GM18867 (cell line): ENCODE measurements around the gene RUFY1.

Source experiments
- ATAC-seq: cut with Tn5 transposase; IDR thresholded peaks from one replicate; pipeline ENCODE4 v1.9.1; 2021; ENCODE audit warnings: mild to moderate bottlenecking, moderate library complexity; ENCODE audit not compliant: unreplicated experiment

Gene RUFY1

DNA sequence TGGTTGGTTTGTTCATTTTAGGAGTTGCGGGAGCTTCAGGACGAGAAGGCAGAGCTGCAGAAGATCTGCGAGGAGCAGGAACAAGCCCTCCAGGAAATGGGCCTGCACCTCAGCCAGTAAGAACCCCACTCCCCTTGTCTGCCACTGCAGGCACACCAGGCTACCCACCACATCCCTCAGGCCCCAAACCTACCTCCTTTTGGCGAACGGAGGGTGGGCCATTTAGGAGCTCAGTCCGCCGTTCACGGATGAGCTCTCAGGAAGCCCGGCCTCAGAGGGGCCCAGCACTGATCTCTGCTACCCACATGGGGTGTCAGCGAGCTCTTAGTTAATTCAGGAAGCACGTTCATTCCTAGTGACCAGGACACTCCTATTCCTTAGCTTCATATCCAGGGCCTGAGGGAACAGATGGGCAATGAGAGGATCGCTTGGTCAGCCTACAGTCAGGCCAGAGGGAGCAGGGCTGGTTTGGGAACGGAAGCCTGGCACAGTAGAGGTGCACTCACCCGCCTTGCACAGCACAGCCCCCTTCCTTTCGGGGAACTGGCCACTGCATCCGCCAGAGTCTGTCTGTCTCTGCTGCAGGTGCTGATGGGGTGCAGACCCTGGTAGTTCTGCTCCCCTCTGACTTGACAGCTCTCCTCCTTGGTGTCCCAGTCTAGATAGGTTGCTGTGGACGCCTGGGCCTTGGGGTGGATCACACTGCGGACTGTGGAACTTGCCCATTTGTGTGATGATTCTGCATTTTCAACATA, 51.7 kb downstream of the RUFY1 start:
- no peak for ATAC-seq

DNA sequence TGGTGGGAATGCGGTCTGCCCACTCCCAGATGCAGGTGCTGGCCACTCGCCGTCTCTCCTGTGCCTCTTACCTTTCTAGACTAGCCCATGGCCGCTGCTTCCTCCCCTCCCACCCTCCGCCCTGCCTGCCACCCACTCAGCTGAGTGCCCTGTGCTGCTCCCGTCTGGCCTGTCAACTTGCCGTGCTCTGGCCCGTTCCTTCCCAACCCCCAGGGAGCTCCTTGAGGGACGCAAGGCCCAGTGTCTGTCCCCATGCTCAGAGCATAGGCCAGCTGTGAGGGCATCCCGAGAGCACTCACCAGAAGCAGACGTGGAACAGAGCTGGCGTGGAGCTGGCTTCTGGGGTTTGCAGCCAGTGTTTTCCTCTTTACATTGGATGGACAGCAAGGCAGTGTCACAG, 53.0 kb downstream of the RUFY1 start:
- no peak for ATAC-seq

DNA sequence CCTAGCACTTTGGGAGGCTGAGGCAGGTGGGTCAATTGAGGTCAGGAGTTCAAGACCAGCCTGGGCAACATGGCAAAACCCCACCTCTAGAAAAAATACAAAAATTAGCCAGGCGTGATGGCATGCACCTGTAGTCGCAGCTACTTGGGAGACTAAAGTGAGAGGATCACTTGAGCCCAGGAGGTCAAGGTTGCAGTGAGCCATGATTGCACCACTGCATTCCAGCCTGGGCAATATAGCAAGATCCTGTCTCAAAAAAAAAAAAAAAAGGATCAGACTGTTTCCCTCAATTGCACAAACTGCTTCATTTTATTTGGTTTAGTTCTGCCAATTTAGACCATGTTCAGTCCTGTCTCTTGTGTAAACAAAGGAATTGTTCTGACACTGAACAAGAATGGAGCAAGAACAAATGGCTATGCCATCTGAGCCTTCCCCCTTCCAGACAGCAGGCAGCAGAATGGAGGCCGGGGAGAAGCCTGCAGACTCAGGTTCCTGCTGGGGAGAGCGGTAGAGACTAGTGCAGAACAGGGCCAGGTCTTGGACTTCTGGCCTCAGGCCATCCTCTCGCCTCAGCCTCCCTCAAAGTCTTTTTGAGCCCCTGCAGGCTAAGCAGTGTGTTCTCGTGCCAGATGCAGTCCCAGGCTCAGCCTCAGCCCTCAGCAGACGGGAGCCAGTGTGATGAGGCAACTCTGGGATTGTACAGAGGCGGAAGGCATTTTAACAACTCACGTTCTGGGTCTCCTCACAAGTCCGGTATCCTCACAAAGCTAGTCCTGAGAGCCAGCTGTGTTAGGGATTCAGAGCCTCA, 54.9 kb downstream of the RUFY1 start:
- ATAC-seq, result no peak

DNA sequence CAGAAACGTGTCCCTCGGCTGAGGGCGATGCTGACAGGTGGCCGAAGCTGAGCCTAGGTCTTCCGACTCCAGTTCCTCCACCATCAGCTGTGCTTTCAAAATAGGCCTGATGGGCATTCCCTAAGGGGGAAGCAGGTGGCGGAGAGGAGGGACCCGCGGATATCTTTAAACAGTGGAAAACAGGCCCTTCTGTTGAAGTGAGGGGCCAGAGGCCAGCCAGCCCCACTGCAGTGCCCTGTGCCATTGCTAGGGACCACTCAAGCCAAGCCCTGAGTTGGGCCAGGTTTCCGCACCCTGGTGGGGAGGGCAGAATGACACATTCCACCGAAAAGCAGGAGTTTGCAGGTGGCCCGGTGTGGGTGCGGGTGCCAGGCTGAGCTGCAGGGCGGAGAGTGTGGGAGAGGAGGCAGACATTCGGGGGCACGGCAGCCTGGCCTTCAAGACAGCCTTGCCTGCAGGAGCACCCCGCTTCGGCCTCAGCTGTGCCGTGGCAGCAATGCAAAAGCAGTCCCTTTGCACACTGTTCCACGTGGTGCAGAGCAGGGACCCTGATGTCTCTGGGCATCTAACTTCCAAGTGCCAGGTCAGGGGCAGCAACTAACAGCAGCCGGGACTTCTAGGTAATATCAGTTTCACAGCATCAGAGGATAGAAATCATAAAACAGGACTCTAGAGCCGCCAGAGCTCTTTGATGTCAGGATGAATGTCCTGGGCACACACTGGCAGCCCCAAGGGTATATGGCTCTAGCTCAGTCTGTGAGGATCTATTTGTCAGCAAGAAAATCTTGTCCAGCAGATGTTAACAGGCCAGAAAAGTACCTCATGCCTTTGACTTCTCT, 55.9 kb downstream of the RUFY1 start:
- ATAC-seq, result no peak

DNA sequence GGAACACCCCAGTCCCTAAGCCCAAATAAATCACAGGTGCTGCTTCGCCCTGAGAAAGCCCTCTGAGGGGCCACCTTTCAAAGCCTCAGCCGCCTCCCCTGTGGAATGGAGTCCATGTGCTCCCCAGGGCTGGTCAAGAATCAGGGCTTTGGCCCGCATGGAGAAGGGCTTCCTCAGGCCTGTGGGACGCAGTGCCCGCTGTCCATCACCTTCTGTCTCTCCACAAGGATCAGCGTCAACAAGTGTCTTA, 56.5 kb downstream of the RUFY1 start:
- ATAC-seq, result no peak

DNA sequence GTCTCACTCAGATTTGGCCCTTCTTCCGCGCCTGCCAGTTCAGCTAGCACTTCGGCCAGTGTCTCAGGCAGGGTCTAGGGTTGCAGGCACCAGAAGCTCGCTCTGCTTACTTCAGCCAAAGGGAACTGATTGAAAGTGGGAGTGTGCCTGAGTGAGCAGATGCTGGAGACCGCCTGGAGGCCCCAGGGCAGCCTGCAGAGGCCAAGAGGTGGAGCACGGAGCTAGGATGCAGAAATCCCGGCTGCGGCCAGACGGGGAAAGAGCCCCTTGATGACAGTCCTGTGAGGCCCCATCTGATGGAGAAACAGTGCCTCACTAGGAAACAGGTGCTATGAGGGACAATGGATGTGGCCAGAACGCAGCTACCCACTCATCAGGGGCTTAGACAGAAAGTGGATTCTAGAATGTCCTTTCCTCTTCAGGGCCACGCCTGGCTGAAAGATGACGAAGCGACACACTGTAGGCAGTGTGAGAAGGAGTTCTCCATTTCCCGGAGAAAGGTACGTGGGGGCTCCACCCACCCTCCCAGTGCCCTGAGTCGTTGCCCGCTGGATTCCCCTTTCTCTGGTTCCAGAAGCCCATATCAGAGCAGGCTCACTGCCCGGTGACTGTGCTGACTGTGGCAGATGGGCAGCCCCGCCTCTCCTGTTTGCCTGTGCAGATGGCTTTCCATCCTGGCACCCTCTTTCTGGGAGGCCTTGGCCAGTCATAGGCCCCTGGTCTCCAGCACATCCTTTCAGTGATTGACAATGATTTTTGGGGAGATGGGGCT, 57.0 kb downstream of the RUFY1 start:
- no peak for ATAC-seq

DNA sequence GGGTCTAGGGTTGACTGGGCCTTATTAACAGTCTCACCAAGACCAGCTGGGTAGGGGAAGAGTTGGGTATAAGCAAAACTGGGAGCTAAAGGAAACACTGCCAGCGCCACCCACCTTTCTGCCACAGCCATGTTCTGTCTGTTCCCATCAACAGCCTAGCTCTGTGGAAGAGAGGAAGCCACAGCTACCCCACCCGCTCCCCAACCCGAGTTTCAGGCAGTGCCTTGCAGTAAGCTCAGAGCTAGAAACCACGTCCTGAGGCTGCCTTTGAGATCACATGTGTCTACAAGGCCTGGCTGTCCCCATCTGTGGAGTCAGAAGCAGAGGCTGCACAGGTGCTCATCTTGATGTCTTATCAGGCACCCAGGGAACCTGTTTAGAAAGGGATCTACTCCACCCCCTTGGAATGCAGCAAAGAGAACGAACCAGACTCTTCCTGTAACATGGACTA, 57.8 kb downstream of the RUFY1 start:
- no peak for ATAC-seq

DNA sequence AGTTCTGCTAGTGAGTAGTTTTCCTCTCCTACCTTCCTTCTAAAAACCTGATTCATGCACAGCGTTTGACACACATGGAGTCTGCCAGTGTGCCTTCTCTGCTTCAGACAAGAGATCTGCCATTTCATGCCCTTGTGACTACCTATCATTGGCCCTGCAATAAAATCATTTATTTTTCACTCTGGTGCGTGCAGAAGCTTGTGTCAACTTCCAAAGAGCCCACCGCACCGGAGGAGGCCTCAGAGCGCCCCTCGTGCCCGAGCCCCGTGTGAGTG, 59.4 kb downstream of the RUFY1 start:
- ATAC-seq, result no peak

DNA sequence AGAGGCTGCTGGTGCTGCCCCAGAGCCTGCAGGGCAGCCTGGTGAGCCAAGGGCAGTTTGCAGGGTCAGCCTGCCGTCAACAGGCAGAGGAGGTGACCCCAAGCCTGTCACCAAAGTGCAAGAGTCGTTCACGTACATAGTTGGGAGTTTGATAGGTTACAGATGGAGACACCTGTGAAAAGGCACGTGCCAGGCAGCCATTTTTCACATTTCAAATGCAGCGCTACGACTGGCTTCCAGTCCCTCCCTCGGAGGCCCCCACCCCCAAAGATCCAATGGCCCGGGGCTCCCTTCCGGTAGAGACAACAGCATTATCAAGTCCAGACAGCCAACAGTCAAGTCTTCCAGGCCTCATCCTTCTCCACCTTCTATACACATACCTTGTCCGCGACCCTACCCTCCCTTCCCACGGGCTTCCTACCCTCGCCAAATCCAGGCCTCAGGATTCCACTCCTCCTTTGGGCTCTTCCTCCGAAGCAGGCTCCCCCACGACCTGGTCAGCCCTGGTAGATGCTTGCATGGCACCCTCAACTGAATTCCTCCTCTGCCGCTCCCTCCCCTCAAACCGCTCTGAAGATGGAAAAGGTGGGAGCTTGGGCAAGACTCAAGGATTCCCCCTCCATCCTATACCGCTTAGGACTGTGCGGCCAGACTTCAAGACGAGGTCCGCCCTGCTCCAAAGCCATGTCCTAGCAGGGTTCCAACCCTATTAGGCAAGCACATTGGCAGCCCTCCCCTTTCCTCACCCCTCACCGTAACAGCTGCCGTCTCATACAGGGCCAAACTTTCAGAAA, 60.0 kb downstream of the RUFY1 start:
- ATAC-seq, result no peak

DNA sequence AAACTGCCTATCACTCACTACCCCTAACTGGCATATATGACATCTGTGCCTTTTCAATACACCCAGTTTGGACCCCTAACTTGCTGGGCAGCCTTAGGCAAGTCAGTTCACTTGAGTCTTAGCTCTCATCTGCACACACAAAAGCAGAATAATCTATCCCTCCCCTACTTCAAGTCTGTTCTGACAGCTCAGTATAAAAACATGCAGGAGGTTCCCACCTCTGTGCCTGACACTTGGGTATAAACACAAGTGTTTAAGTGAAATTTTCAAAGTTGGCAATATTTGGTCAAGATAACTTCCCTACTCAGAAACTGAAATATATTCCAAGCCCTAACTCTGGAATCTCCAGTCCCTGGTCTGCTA, 60.5 kb downstream of the RUFY1 start:
- no peak for ATAC-seq

DNA sequence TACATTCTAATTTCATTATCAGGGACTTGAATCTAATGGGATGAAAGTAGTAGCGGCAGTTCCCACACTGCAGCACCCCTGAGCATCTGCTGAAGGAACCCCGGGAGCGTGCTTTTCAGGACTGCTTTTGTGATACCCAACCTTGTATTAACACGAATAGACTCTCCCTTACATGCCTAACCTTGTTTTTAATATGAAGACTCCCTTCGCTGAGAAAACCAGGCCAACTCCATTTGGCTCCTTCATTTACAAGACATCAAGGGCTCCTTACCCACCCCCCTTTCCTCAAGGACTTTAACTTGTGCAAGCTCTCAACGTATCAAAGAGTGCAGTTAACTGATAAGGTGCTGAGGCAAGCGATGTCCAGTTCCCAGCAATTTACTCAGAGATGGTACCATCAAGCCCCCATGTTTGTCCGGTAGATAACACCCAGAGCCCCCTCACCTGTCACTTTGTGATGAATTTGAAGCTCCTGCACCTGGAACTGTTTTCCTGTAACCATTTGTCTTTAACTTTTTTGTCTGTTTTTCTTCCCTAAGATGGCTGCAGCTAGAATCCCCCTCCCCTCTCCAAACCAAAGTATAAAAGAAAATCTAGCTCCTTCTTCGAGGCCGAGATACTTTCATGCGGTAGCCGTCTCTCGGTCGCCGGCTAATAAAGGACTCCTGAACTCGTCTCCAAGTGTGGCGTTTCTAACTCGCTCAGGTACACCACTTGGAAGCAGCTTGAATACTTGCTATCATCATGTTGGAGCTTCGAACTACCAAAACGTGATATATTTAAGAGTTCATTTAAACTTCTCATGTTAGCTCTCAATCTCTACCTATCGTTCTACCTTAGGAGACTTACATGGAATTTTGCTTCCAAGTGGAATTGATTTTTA, 62.5 kb downstream of the RUFY1 start:
- ATAC-seq, result no peak

DNA sequence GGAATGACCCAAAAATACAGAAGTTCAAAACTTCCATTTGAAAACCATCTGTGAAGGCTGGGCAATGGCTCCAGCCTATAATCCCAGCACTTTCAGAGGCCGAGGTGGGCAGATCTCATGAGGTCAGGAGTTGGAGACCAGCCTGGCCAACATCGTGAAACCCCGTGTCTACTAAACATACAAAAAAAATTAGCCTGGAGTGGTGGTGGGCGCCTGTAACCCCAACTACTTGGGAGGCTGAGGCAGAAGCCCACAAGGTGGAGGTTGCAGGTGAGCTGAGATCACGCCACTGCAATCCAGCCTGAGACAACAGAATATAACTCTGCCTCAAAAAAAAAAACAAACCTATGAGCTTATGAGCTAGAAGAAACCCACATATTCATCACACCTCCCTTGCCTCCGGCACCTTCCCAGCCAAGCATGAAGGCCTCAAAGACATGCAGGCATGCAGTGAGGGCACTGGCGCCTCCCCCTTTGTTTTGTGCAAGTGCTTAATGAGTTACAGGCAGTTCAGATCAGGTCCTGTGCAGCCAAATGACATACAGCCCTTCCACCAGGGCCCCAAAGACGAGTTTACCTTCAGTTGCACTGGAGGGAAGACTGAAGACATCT, 63.2 kb downstream of the RUFY1 start:
- no peak for ATAC-seq

DNA sequence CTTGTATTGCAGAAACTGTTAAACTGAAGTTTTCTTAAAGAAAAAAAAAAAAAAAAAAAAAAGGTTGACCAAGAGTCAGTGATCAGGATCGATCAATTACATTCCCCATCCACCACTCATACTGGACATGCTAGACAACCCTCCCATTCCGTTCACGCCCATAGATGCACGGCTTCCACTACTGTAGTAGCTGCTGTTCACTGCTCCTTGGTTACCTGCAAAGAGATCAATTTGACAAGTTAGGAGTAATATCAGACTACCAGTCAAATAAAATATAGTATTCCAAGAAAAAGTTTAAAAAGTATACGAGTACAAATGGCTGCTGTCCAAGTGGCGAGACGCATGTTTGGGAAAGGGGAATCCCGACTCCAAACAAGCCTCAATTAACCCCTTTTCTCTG, 64.4 kb downstream of the RUFY1 start:
- ATAC-seq, result no peak

DNA sequence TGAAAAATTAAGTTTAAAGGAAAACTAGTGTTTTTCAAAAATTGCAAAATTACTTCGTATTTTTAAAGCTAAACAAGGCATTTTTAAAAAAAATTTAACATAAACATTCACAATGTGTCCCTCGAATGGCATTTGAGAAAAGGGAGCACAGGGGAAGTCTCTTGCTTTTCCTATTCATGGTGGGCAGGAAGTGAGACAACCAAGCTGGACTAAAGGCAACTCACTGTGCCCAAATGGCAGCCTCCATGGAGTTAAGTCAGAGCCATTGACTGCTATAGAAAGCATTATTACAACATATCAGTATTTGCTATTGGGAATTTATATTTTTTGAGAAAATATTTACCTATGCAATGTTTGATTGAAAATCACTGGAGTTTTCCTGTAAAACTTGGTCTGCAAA, 64.8 kb downstream of the RUFY1 start:
- ATAC-seq, result no peak

DNA sequence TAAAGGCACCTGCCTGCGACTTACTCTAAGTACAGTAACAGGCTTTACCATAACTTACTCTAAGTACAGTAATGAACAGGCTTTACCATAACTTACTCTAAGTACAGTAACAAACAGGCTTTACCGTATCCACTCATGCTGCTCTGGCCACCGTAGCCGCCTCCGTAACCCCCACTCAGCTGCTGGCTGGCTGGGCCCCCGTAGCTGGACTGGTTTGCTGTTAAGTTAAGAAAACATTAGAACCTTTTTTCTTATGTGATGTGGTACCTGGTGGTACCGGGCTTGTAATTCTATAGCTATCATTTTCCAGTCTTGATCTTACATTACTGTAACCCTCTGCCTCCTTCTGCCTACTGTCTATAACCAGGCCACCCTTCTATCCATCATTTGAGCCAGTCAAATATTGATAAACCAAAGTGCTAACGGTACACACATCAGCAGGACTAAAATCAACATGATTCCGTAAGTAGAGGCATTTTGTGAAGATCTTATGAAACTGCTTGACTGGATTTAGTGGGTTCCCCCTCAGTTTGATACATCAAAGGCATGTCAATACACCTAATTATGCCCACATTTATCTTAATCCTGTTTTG, 65.7 kb downstream of the RUFY1 start:
- ATAC-seq, result no peak

DNA sequence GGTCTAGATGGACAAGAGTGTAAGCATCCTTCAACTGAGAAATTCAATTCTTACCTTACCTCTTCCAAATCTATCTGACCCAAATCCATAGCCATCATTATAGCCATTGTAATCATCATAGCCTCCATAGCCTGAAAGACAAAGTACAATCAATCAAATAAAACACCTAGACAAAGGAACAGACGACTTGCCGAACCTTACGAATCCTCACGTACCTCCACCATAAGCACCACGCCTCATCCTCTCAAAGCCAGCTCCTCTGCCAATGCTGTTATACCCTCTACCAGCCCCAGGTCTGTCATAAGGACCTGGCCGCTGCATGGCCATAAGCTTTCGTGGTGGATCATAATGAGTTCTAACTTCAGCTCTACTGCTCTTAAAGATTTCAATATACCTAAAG, 67.6 kb downstream of the RUFY1 start:
- ATAC-seq, result no peak

DNA sequence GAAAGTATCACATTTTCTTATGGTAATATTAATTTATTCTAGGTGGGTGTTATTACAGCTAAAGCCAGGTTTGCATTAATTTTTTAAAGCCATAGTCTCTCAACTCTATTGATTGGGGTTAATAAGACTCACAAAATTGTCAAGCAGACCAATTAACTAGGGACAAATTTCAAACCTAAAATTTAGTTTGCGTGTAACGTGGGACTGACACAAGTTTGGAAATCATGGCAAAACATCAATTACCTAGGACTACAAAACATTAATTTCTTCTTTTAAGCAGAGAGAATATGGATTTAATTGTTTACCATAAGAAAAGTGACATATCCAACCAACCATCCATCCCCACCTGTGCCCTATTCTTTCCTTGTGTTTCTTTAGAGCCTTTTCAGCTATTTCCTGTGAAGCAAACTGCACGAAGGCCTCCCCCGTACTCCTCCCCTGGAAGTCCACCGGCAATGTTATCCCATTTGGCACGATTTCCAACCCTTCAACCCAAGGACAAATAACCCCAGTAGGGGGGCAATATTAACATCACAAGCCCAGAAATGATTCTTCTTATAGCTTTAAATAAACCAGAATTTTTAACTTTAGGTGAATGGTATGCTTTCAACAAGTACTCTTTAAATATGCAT, 68.7 kb downstream of the RUFY1 start:
- ATAC-seq, result no peak

DNA sequence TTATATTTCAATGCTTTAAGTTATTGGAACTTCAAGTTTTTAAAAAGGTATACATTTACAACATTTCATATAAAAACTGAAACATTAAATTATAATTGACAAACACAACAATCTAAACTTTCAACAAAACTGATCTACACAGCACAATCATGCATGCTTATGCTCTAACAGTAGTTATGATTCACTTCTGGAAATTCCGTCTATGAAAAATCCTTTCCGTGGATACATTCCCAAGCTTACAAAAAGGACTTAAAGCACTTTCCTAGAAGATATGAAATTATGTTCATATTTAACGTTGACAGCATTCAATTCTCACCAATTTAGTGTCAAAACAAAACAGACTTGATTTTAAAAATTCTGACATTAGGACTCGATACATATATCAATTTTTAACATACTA, 69.4 kb downstream of the RUFY1 start:
- ATAC-seq, result no peak
